ENCODE measurements around the gene APOF.

GRCh38 chr12:56398324-56398723, 35.7 kb upstream of the APOF start:
- TF ChIP-seq CTCF (IDR thresholded peaks at IDR 0.05 in 4 of 5, conservative IDR thresholded peaks at IDR 0.05 in 1 of 5) (no peak), POLR2A (IDR thresholded peaks at IDR 0.05) (no peak)

Data from gastrocnemius medialis (tissue), 4 donors.